Stomach smooth muscle (tissue), 2 donors: Measurements from ENCODE around the gene DUSP9.

Experiments used
- H3K27ac ChIP-seq: one replicate; pipeline ENCODE4 v1.7.0; 2013; ENCODE audit warnings: mild to moderate bottlenecking, low read length, inconsistent platforms
- H3K27me3 ChIP-seq, 2 donors: one replicate each; pipeline ENCODE4 v1.7.0; 2013; ENCODE audit warnings: low read length in 2 of 2; ENCODE audit not compliant: insufficient read depth in 2 of 2, control insufficient read depth in 1 of 2
- H3K36me3 ChIP-seq, 2 donors: one replicate each; pipeline ENCODE4 v1.7.0; 2013; ENCODE audit warnings: low read length in 2 of 2; ENCODE audit not compliant: control insufficient read depth in 2 of 2, insufficient read depth in 2 of 2
- H3K4me1 ChIP-seq: one replicate; pipeline ENCODE4 v1.7.0; 2013; ENCODE audit warnings: low read length; ENCODE audit not compliant: control insufficient read depth, insufficient read depth
- H3K4me3 ChIP-seq, 2 donors: one replicate each; pipeline ENCODE4 v1.7.0; 2013; ENCODE audit warnings: low read length in 2 of 2
- H3K9ac ChIP-seq, 2 donors: one replicate each; pipeline ENCODE4 v1.7.0; 2013; ENCODE audit warnings: low read length in 2 of 2, mild to moderate bottlenecking in 1 of 2
- H3K9me3 ChIP-seq, 2 donors: one replicate each; pipeline ENCODE4 v1.7.0; 2013; ENCODE audit warnings: low read length in 2 of 2; ENCODE audit not compliant: control insufficient read depth in 2 of 2
- donor health status: healthy.
- donor health status: Pancreatic carcinoma.

The DUSP9 gene

GRCh38 chrX:153669174-153669890 lies 22.3 kb downstream of the DUSP9 start:
- H3K27me3 ChIP-seq: peaks cover 0 to 16% of the 10 kb centered on the region in 2 donors
- no peak overlapping the region for H3K9ac ChIP-seq
- H3K27ac ChIP-seq: peak overlapping the region; percentile 60
- H3K4me3 ChIP-seq: no peak overlapping the region
- H3K9me3 ChIP-seq: no peaks in the 10 kb centered on the region
- peaks cover 26% of the 10 kb centered on the region for H3K4me1 ChIP-seq
- H3K36me3 ChIP-seq: no peaks in the 10 kb centered on the region

- no peak overlapping the region for H3K27ac ChIP-seq
- H3K27me3 ChIP-seq: peaks cover 0 to 15% of the 10 kb centered on the region in 2 donors
- H3K4me3 ChIP-seq: no peak overlapping the region
- peaks cover 26% of the 10 kb centered on the region for H3K4me1 ChIP-seq
- no peak overlapping the region for H3K9ac ChIP-seq
- no peaks in the 10 kb centered on the region for H3K36me3 ChIP-seq
- no peaks in the 10 kb centered on the region for H3K9me3 ChIP-seq
Measured at GRCh38 chrX:153669901-153670731, 23.1 kb downstream of the DUSP9 start.

GRCh38 chrX:153670748-153671588 lies 24.0 kb downstream of the DUSP9 start:
- Histone ChIP-seq H3K4me1 (peaks cover 26% of the 10 kb centered on the region), H3K9me3 (no peaks in the 10 kb centered on the region), H3K4me3 (no peak overlapping the region), H3K36me3 (no peaks in the 10 kb centered on the region), H3K27me3 (peaks cover 0 to 12% of the 10 kb centered on the region in 2 donors), H3K9ac (no peak overlapping the region), H3K27ac (no peak overlapping the region)

GRCh38 chrX:153671589-153672530 lies 24.9 kb downstream of the DUSP9 start:
- peaks cover 0 to 10% of the 10 kb centered on the region in 2 donors for H3K27me3 ChIP-seq

GRCh38 chrX:153672531-153673427 lies 25.8 kb downstream of the DUSP9 start:
- Histone ChIP-seq H3K27ac (peak overlapping the region; percentile 37), H3K4me3 (peak overlapping the region; percentile 57 to 69), H3K36me3 (no peaks in the 10 kb centered on the region), H3K9ac (peak overlapping the region; percentile 21 to 45), H3K27me3 (peaks cover 0 to 3% of the 10 kb centered on the region in 2 donors), H3K9me3 (no peaks in the 10 kb centered on the region), H3K4me1 (peaks cover 23% of the 10 kb centered on the region)

More at GRCh38 chrX:153671589-153672530, 24.9 kb downstream of the DUSP9 start:
- H3K4me1 ChIP-seq: peaks cover 26% of the 10 kb centered on the region
- H3K9ac ChIP-seq: no peak overlapping the region
- H3K4me3 ChIP-seq: peak overlapping the region in 1 of 2 donors; percentile 69
- H3K27ac ChIP-seq: peak overlapping the region; percentile 11
- H3K36me3 ChIP-seq: no peaks in the 10 kb centered on the region
- H3K9me3 ChIP-seq: no peaks in the 10 kb centered on the region

- Histone ChIP-seq H3K9me3 (no peaks in the 10 kb centered on the region), H3K4me1 (peaks cover 18% of the 10 kb centered on the region), H3K27me3 (peaks cover 0 to 3% of the 10 kb centered on the region in 2 donors), H3K4me3 (peak within 1 kb of the TSS; percentile 57 to 69), H3K9ac (peak within 1 kb of the TSS; percentile 21 to 45), H3K27ac (peak within 1 kb of the TSS; percentile 41), H3K36me3 (no peaks in the 10 kb centered on the region)
Measured at GRCh38 chrX:153673428-153674218, 26.6 kb downstream of the DUSP9 start, which contains the start of gene PNCK. TSS of gene PNCK (minus strand) at chrX:153673813. CDS start at chrX:153673076, 737 bp downstream.

GRCh38 chrX:153674219-153674851 lies 27.3 kb downstream of the DUSP9 start:
- Histone ChIP-seq H3K36me3 (no peaks in the 10 kb centered on the region), H3K4me3 (peak overlapping the region in 1 of 2 donors; percentile 29), H3K9ac (no peak overlapping the region), H3K27ac (peak overlapping the region; percentile 41), H3K27me3 (peaks cover 0 to 1% of the 10 kb centered on the region in 2 donors), H3K4me1 (peaks cover 13% of the 10 kb centered on the region), H3K9me3 (no peaks in the 10 kb centered on the region)

GRCh38 chrX:153681175-153681574 lies 34.2 kb downstream of the DUSP9 start:
- no peak overlapping the region for H3K27ac ChIP-seq
- no peaks in the 10 kb centered on the region for H3K36me3 ChIP-seq
- peaks cover 0 to 4% of the 10 kb centered on the region in 2 donors for H3K27me3 ChIP-seq
- no peaks in the 10 kb centered on the region for H3K4me1 ChIP-seq
- no peak overlapping the region for H3K9ac ChIP-seq
- H3K9me3 ChIP-seq: no peaks in the 10 kb centered on the region
- H3K4me3 ChIP-seq: no peak overlapping the region
